Adrenal gland (tissue), 12 donors: Measurements from ENCODE around the gene RHOBTB1. TPM values are rescaled to one million over a fixed set of nuclear protein-coding genes. Genes with fewer than 3 reads are reported as not detected.

Experiments used
- DNase-seq, 7 donors: peaks; one replicate each; pipeline ENCODE4 v3.0.0-alpha.2; 2019 to 2020
- H3K27ac ChIP-seq, 5 donors: fragments of 200-600 bp; sonication (generic) in 4 of 5; 1 replicate in 3 of 5; 2 replicates in 2 of 5; pipeline versions ENCODE4 v1.5.1 to v1.8.0; 2016 to 2020; ENCODE audit warnings: mild to moderate bottlenecking in 1 of 5
- H3K27me3 ChIP-seq: fragments of 200-600 bp; 2 replicates; pipeline ENCODE4 v1.8.0; 2021
- H3K36me3 ChIP-seq, 2 donors: fragments of 200-600 bp; replicated peaks in 1 of 2; 1 replicate in 1 of 2; 2 replicates in 1 of 2; pipeline versions ENCODE4 v1.5.1 to v1.8.0; 2018 to 2022
- H3K4me1 ChIP-seq, 2 donors: fragments of 200-600 bp; replicated peaks in 1 of 2; 1 replicate in 1 of 2; 2 replicates in 1 of 2; pipeline versions ENCODE4 v1.5.1 to v1.8.0; 2018 to 2021
- H3K4me3 ChIP-seq, 4 donors: fragments of 200-600 bp; sonication (generic) in 3 of 4; one replicate each; pipeline ENCODE4 v1.5.1; 2016 to 2018
- H3K9me3 ChIP-seq, 3 donors: fragments of 200-600 bp; sonication (generic) in 1 of 3; replicated peaks in 1 of 3; 1 replicate in 2 of 3; 2 replicates in 1 of 3; pipeline versions ENCODE4 v1.5.1 to v1.8.0; 2016 to 2021
- POLR2A ChIP-seq, 2 donors: fragments of 450-650 bp; IDR thresholded peaks; one replicate each; pipeline ENCODE4 v1.6.1; 2017; ENCODE audit warnings: antibody characterized with exemption in 2 of 2, mild to moderate bottlenecking in 2 of 2, moderate library complexity in 1 of 2
- WGBS, 4 donors: extraction: QIAGEN DNeasy Blood & Tissue Kit in 2 of 4; methylation state at CpG; one replicate each; pipeline versions ENCODE4 v1.1.5 to v1.1.7; 2013 to 2017; 5-methylcytosine and 5-hydroxymethylcytosine counted together
- intact Hi-C, 2 donors: fragments of 100-400 bp; cut with DNase I; formaldehyde crosslinking; loops; one replicate each; pipeline versions ENCODE4 v1.14.1 to v1.15.0; 2022 to 2023
- polyA plus RNA-seq, 3 donors: library from polyadenylated mRNA; stranded (reverse); fragments of 200-250 nt in 2 of 3; fragments of 350-450 nt in 1 of 3; fragmentation: Illumina TruSeq in 1 of 3; extraction: RNeasy Lipid Tissue Mini Kit (QIAGEN cat#74804) in 1 of 3; gene quantifications; one replicate each; pipeline ENCODE4 v1.2.3, GENCODE V29; 2013 to 2014
- total RNA-seq, 9 donors: library from RNA; depleted of rRNA in 4 of 9; stranded (reverse); fragments of >200 nt in 4 of 9; fragments of 120-200 nt in 1 of 9; fragmentation: NEBNext Ultra II Directional in 1 of 9; extraction: Animal tissue kit (Norgen Biotek cat#: 25700) in 1 of 9; gene quantifications; one replicate each; pipeline versions ENCODE4 v1.1.0 to v1.2.4, GENCODE V29; 2013 to 2023
- TF ChIP-seq, protein P1 (sequence below), 6 experiments: fragments of 450-650 bp in 4 of 6; fragments of 200-600 bp in 2 of 6; sonication (generic) in 1 of 6; IDR thresholded peaks; 1 replicate in 5 of 6; 2 replicates in 1 of 6; pipeline versions ENCODE4 v1.5.1 to v1.8.0; 2016 to 2021; ENCODE audit warnings: antibody characterized with exemption in 6 of 6, mild to moderate bottlenecking in 2 of 6, moderate library complexity in 1 of 6
- donor health status: healthy with polysubstance abuse.
- donor health status: Bipolar disorder and iron deficiency.
- donor health status: DM: yes; HTN: yes; CAD: no.
- donor health status: DM: no; HTN: no; CAD: no.
- donor health status: DM: no; HTN: no; CAD: no.
- donor health status: DM: yes; HTN: yes; CAD: no.

RHOBTB1 gene
- total and polyA plus RNA-seq, 12 donors, result 7.9 to 122 (median 26.6) TPM

DNA sequence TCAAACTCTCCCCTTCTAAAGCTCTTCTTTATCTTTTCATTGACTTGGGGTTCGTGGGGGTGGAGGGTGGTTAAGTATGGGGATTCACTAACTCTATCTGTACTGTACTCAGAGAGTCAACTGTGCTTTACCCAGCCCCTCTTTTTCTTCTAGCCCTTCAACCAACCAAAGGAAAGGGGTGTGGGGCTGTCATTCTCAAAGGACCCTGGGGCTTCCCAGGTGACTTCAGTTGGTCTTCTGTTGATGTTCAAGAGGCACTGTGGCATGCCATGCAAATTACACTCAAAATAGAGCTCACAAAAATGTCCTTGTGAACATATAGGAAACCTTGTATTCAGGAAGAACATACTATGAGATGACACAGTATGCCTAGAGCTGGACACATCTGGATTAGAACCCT lies 16.9 kb upstream of the RHOBTB1 start:
- no peak for DNase-seq
- H3K4me1 ChIP-seq, result peaks cover 10 to 35% of the 10 kb centered on the region in 2 donors
- intact Hi-C loops, result loop anchor here (5.0 to 10.0 kb wide), 2 partner anchors 144 to 324 kb away; no protein-coding TSS in a partner anchor
- H3K4me3 ChIP-seq, result no peak overlapping the region
- H3K36me3 ChIP-seq, result no peaks in the 10 kb centered on the region
- no peaks in the 10 kb centered on the region for H3K27me3 ChIP-seq
- no peaks in the 10 kb centered on the region for H3K9me3 ChIP-seq
- WGBS, 4 donors, result 85 to 100% (median 100%) methylated on average over 1 of the region's 1 CpG
- TF ChIP-seq, protein P1, sequence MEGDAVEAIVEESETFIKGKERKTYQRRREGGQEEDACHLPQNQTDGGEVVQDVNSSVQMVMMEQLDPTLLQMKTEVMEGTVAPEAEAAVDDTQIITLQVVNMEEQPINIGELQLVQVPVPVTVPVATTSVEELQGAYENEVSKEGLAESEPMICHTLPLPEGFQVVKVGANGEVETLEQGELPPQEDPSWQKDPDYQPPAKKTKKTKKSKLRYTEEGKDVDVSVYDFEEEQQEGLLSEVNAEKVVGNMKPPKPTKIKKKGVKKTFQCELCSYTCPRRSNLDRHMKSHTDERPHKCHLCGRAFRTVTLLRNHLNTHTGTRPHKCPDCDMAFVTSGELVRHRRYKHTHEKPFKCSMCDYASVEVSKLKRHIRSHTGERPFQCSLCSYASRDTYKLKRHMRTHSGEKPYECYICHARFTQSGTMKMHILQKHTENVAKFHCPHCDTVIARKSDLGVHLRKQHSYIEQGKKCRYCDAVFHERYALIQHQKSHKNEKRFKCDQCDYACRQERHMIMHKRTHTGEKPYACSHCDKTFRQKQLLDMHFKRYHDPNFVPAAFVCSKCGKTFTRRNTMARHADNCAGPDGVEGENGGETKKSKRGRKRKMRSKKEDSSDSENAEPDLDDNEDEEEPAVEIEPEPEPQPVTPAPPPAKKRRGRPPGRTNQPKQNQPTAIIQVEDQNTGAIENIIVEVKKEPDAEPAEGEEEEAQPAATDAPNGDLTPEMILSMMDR (IDR thresholded peaks at IDR 0.05), result no peak
- no peak for TF ChIP-seq POLR2A (IDR thresholded peaks at IDR 0.05)
- H3K27ac ChIP-seq, result no peak overlapping the region

DNA sequence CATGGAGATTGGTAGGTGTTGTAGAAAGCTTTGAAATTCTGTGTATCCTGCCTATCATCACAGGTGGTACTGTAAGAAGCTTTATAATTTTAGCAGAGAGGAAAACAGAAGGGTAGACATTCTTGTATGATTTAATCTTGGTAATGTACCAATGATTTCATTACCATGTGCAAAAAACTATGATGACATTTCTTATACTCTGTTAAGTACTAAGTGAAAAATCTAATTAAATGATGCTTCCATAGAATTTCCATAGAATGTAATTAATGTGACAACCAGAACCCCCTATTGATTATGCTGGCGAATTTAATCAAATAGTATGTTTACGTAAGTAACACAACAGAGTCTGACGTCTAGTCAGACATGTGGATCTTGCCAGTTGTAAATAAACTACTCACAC lies 16.0 kb upstream of the RHOBTB1 start:
- Histone ChIP-seq H3K4me3 (no peak overlapping the region), H3K27ac (no peak overlapping the region), H3K36me3 (no peaks in the 10 kb centered on the region), H3K27me3 (no peaks in the 10 kb centered on the region), H3K9me3 (no peaks in the 10 kb centered on the region), H3K4me1 (peaks cover 8 to 27% of the 10 kb centered on the region in 2 donors)
- TF ChIP-seq, protein P1 (IDR thresholded peaks at IDR 0.05), result no peak
- 84 to 94% (median 92%) methylated on average over 3 of the region's 3 CpGs for WGBS, 4 donors
- intact Hi-C loops, result loop anchor here (5.0 to 10.0 kb wide), 2 partner anchors 143 to 325 kb away; no protein-coding TSS in a partner anchor
- no peak for DNase-seq

DNA sequence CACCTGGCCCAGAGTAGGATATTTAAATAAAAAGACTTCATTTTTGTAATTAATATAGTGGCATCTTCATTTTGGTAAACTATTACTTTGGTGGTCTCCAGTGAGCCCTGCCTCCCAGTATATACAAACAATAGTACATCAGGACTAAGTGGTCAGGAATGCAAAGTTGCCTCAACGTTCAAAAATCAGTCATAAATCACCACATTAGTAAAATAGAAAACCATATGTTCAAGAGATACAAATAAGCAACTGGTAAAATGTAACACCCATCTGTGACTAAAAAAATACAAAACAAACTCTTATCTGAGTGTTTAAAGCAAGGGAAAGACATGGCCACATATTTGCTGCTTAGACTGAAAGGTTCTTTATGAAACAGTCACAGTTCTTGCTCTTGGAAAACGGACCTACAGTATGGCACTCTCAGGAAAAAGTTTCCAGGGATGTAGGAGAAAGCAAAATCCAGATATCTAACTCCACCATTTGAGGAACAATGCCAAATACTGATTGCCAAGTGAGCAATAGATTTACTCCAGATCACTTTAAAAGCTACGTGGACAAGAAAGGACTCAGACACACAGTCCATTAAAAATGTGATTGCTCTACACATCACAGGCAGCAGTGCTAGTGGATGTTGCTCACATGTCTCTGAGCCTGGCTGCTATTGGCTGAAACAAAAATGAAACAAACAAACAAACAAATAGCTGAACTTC lies 15.1 kb upstream of the RHOBTB1 start:
- 27 to 32% (median 30%) methylated on average over 3 of the region's 3 CpGs for WGBS, 4 donors
- no peaks in the 10 kb centered on the region for H3K9me3 ChIP-seq
- TF ChIP-seq, protein P1 (IDR thresholded peaks at IDR 0.05), result no peak
- no peak for TF ChIP-seq POLR2A (IDR thresholded peaks at IDR 0.05)
- peaks cover 0 to 17% of the 10 kb centered on the region in 2 donors for H3K4me1 ChIP-seq
- H3K4me3 ChIP-seq, result no peak overlapping the region
- peak in 5 of 7 donors; percentile 25 to 60 (median 31) for DNase-seq
- H3K36me3 ChIP-seq, result no peaks in the 10 kb centered on the region
- no peaks in the 10 kb centered on the region for H3K27me3 ChIP-seq
- intact Hi-C loops, result no loop called here
- peak overlapping the region in 2 of 5 donors; percentile 17 to 58 for H3K27ac ChIP-seq

DNA sequence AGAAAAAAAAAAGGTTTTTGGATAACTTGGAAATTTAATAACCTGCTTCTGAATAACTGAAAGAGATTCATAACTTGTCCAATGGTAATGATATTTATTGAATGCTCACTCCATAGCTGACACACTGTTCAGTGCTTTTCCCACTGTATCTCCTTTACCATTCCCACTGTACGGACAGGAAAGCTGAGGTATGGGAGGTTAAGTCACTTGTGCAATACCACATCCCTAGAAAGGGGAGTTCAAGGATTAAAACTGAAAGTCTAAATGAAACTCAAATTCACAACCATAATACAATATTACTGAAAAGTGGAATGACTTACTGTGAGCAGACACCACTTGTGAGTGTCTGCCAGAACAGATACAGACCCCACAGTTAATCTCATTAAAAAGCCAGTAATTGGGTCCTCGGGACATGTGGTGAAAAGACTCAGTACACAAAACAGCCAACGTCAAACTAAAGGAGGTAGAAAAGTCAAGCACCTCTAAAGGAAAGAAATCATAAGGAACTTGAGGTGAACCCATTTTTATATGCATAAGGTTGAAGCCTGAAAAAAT lies 13.8 kb upstream of the RHOBTB1 start:
- 85 to 92% (median 88%) methylated on average over 3 of the region's 3 CpGs for WGBS, 4 donors
- peaks cover 0 to 6% of the 10 kb centered on the region in 2 donors for H3K4me1 ChIP-seq

More for the DNA sequence above, 13.8 kb upstream of the RHOBTB1 start:
- H3K9me3 ChIP-seq, result no peaks in the 10 kb centered on the region
- DNase-seq, result no peak
- H3K4me3 ChIP-seq, result no peak overlapping the region
- no peaks in the 10 kb centered on the region for H3K27me3 ChIP-seq
- H3K27ac ChIP-seq, result no peak overlapping the region
- TF ChIP-seq, protein P1 (IDR thresholded peaks at IDR 0.05), result no peak
- no peak for TF ChIP-seq POLR2A (IDR thresholded peaks at IDR 0.05)
- H3K36me3 ChIP-seq, result no peaks in the 10 kb centered on the region
- intact Hi-C loops, result no loop called here
